Neuronal stem cell (in vitro differentiated cells): ENCODE results near the gene KDM3B. TPM values are rescaled to one million over a fixed set of nuclear protein-coding genes. Genes with fewer than 3 reads are reported as not detected.

ENCODE experiments used
- small RNA-seq: library from polyadenylated mRNA; stranded (forward); fragments of <200 nt; extraction: miRNeasy Mini kit (QIAGEN cat#:217004); gene quantifications from one replicate; pipeline ENCODE3, GENCODE V24; 2013; ENCODE audit not compliant: insufficient read depth

Gene KDM3B

Small RNA genes within 50 kb of the gene (small RNA-seq; reads per million reads assigned to genes)
- not detected for gene AC113403.1
